ENCODE measurements around the gene TMEM184C. TPM values are rescaled to one million over a fixed set of nuclear protein-coding genes. Genes with fewer than 3 reads are reported as not detected.

TMEM184C gene
- total RNA-seq, 1 experiment from 2014 or later: 24.6 TPM

- H3K27me3 ChIP-seq (ENCODE audit: insufficient read depth, low read length): no peaks in the 10 kb centered on the region
- DNase-seq (ENCODE audit: low read depth, low spot score) (no peak), ATAC-seq (no peak)
- CTCF ChIA-PET: no interaction called here
- RAD21 ChIA-PET (ENCODE audit: low non-redundant PET in 1 of 2, low total read pairs in 2 of 2, uncharacterized antibody in 2 of 2, unreplicated experiment in 2 of 2): interaction anchor here in 1 of 2 experiments (0.6 kb wide), 1 partner anchor 9 kb away, joined by 3 read pairs; no protein-coding TSS in a partner anchor
- TF ChIP-seq CBX3 (IDR thresholded peaks at IDR 0.05; ENCODE audit: low read depth): no peak
- TF ChIP-seq EZH2phosphoT487 (IDR thresholded peaks at IDR 0.05; ENCODE audit: borderline replicate concordance): no peak
- no peak for TF ChIP-seq ZFX (IDR thresholded peaks at IDR 0.05)
- TF ChIP-seq SIN3A (IDR thresholded peaks at IDR 0.05; ENCODE audit: low read depth): no peak
- TF ChIP-seq REST (IDR thresholded peaks at IDR 0.05; ENCODE audit: low read depth): no peak
- TF ChIP-seq ZNF274 (IDR thresholded peaks at IDR 0.05; ENCODE audit: low read depth, low read length): no peak
- no peak for TF ChIP-seq EZH2 (IDR thresholded peaks at IDR 0.05)
- no peak for TF ChIP-seq SRF (IDR thresholded peaks at IDR 0.05; ENCODE audit: low read depth)
- no peak for TF ChIP-seq EGR1 (IDR thresholded peaks at IDR 0.05; ENCODE audit: low read depth)
- TF ChIP-seq ATF3 (IDR thresholded peaks at IDR 0.05): no peak
- TF ChIP-seq YY1 (IDR thresholded peaks at IDR 0.05; ENCODE audit: extremely low read depth, insufficient replicate concordance, low read depth, low read length): no peak
- POLR2A ChIA-PET: no interaction called here
- intact Hi-C loops (cut with micrococcal nuclease): no loop called here
- no peak overlapping the region for H2AFZ ChIP-seq (ENCODE audit: low read depth, low read length, poor library complexity, severe bottlenecking)
- H3K9ac ChIP-seq (ENCODE audit: low read length): no peak overlapping the region
- H4K20me1 ChIP-seq (ENCODE audit: insufficient read depth): no peaks in the 10 kb centered on the region
- BruUV-seq (replicated peaks): no TSS peak
- H3K4me3 ChIP-seq (replicated peaks in 1 of 2; ENCODE audit: low read depth in 1 of 2, low read length in 2 of 2): no peak overlapping the region
- no peak overlapping the region for H3K27ac ChIP-seq (ENCODE audit: low read depth, low read length)
- no peaks in the 10 kb centered on the region for H3K79me2 ChIP-seq (ENCODE audit: insufficient read depth, low read length)
- H3K36me3 ChIP-seq (ENCODE audit: control insufficient read depth in 1 of 2, insufficient read depth in 2 of 2, low read length in 2 of 2): no peaks in the 10 kb centered on the region
- no peaks in the 10 kb centered on the region for H3K9me2 ChIP-seq (ENCODE audit: insufficient read depth)
- peaks cover 8 to 12% of the 10 kb centered on the region in 2 experiments; a peak in 3 of 4 replicates for H3K4me1 ChIP-seq (ENCODE audit: control insufficient read depth in 1 of 2, insufficient read depth in 2 of 2, low read length in 2 of 2)
- no peak overlapping the region for H3K4me2 ChIP-seq (ENCODE audit: low read length)
- no peaks in the 10 kb centered on the region for H3K9me3 ChIP-seq (ENCODE audit: control insufficient read depth in 1 of 2, insufficient read depth in 1 of 2, low read depth in 1 of 2, low read length in 2 of 2)
Observed at GRCh38 chr4:147582386-147583060, 34.7 kb upstream of the TMEM184C start.
